ENCODE results near the gene GUSB.
A peak's percentile ranks its signal among the peaks of the same experiment; 100 is the strongest.
"Not testable (repeated sequence)": the region's sequence is repeated elsewhere in the genome, so short reads cannot be mapped to it uniquely, and the experiment has no call there.

The GUSB gene

GRCh38 chr7:65981965-65982792 lies at the start of gene GUSB:
Gene GUSB, minus strand, starts transcription at chr7:65982213. Its CDS starts 30 bp downstream, at chr7:65982183.
- Histone ChIP-seq H3K27ac (ENCODE audit: low read length) (peak within 1 kb of the TSS; percentile 78), H4K20me1 (ENCODE audit: insufficient read depth, low read length) (peaks cover 25% of the 10 kb centered on the region), H3K4me1 (ENCODE audit: insufficient read depth, low read length) (peaks cover 31% of the 10 kb centered on the region), H3K4me2 (ENCODE audit: insufficient read depth, low read length) (peak within 1 kb of the TSS; percentile 92), H3K27me3 (ENCODE audit: insufficient read depth, low read length, poor library complexity) (no peaks in the 10 kb centered on the region), H3K36me3 (ENCODE audit: insufficient read depth, low read length) (peaks cover 27% of the 10 kb centered on the region), H3K4me3 (ENCODE audit: low read depth in 1 of 2, low read length in 2 of 2) (peak within 1 kb of the TSS; percentile 95 to 97), H2AFZ (ENCODE audit: low read depth, low read length) (peak within 1 kb of the TSS; percentile 99), H3K9me3 (ENCODE audit: insufficient read depth, low read length, severe bottlenecking) (no peaks in the 10 kb centered on the region), H3K9ac (ENCODE audit: low read depth, low read length) (peak within 1 kb of the TSS; percentile 99), H3K79me2 (ENCODE audit: insufficient read depth, low read length) (peaks cover 41% of the 10 kb centered on the region)
- TF ChIP-seq EZH2 (IDR thresholded peaks at IDR 0.05; ENCODE audit: borderline replicate concordance, low read depth, low read length, severe bottlenecking) = no peak
- TF ChIP-seq CTCF (IDR thresholded peaks at IDR 0.05; ENCODE audit: borderline replicate concordance, extremely low read depth, low read length, poor library complexity, severe bottlenecking) = peak; percentile 1
- ATAC-seq (ENCODE audit: insufficient read depth, low read depth) (peak; percentile 90), DNase-seq (peak; percentile 94)

- not testable (repeated sequence) for H3K4me1 ChIP-seq (ENCODE audit: insufficient read depth, low read length); DNase-seq
Observed at GRCh38 chr7:66028342-66028741, 46.3 kb upstream of the GUSB start.

GRCh38 chr7:66016131-66016461 lies 34.1 kb upstream of the GUSB start:
- Histone ChIP-seq H3K27me3 (ENCODE audit: insufficient read depth, low read length, poor library complexity) (no peaks in the 10 kb centered on the region), H3K27ac (ENCODE audit: low read length) (no peak overlapping the region), H4K20me1 (ENCODE audit: insufficient read depth, low read length) (no peaks in the 10 kb centered on the region), H3K36me3 (ENCODE audit: insufficient read depth, low read length) (no peaks in the 10 kb centered on the region), H3K9ac (ENCODE audit: low read depth, low read length) (no peak overlapping the region), H3K4me3 (ENCODE audit: low read depth in 1 of 2, low read length in 2 of 2) (no peak overlapping the region), H3K79me2 (ENCODE audit: insufficient read depth, low read length) (no peaks in the 10 kb centered on the region), H3K9me3 (ENCODE audit: insufficient read depth, low read length, severe bottlenecking) (no peaks in the 10 kb centered on the region), H2AFZ (ENCODE audit: low read depth, low read length) (no peak overlapping the region), H3K4me2 (ENCODE audit: insufficient read depth, low read length) (no peak overlapping the region), H3K4me1 (ENCODE audit: insufficient read depth, low read length) (no peaks in the 10 kb centered on the region)
- DNase-seq (no peak), ATAC-seq (ENCODE audit: insufficient read depth, low read depth) (no peak)
- TF ChIP-seq EZH2 (IDR thresholded peaks at IDR 0.05; ENCODE audit: borderline replicate concordance, low read depth, low read length, severe bottlenecking) (no peak), CTCF (IDR thresholded peaks at IDR 0.05; ENCODE audit: borderline replicate concordance, extremely low read depth, low read length, poor library complexity, severe bottlenecking) (no peak)

More at GRCh38 chr7:66028342-66028741, 46.3 kb upstream of the GUSB start:
- H3K4me3 ChIP-seq (ENCODE audit: low read depth in 1 of 2, low read length in 2 of 2); H2AFZ ChIP-seq (ENCODE audit: low read depth, low read length); H3K36me3 ChIP-seq (ENCODE audit: insufficient read depth, low read length); H3K4me2 ChIP-seq (ENCODE audit: insufficient read depth, low read length); H3K27ac ChIP-seq (ENCODE audit: low read length); ATAC-seq (ENCODE audit: insufficient read depth, low read depth); H3K9ac ChIP-seq (ENCODE audit: low read depth, low read length); H3K79me2 ChIP-seq (ENCODE audit: insufficient read depth, low read length); H4K20me1 ChIP-seq (ENCODE audit: insufficient read depth, low read length); H3K9me3 ChIP-seq (ENCODE audit: insufficient read depth, low read length, severe bottlenecking); H3K27me3 ChIP-seq (ENCODE audit: insufficient read depth, low read length, poor library complexity): not testable (repeated sequence)

- Histone ChIP-seq H3K4me1 (ENCODE audit: insufficient read depth, low read length) (no peaks in the 10 kb centered on the region), H3K27ac (ENCODE audit: low read length) (no peak overlapping the region), H3K4me2 (ENCODE audit: insufficient read depth, low read length) (no peak overlapping the region), H3K27me3 (ENCODE audit: insufficient read depth, low read length, poor library complexity) (no peaks in the 10 kb centered on the region), H4K20me1 (ENCODE audit: insufficient read depth, low read length) (no peaks in the 10 kb centered on the region), H3K36me3 (ENCODE audit: insufficient read depth, low read length) (no peaks in the 10 kb centered on the region), H3K9ac (ENCODE audit: low read depth, low read length) (no peak overlapping the region), H3K4me3 (ENCODE audit: low read depth in 1 of 2, low read length in 2 of 2) (no peak overlapping the region), H3K79me2 (ENCODE audit: insufficient read depth, low read length) (no peaks in the 10 kb centered on the region), H3K9me3 (ENCODE audit: insufficient read depth, low read length, severe bottlenecking) (no peaks in the 10 kb centered on the region), H2AFZ (ENCODE audit: low read depth, low read length) (no peak overlapping the region)
- TF ChIP-seq CTCF (IDR thresholded peaks at IDR 0.05; ENCODE audit: borderline replicate concordance, extremely low read depth, low read length, poor library complexity, severe bottlenecking) (no peak), EZH2 (IDR thresholded peaks at IDR 0.05; ENCODE audit: borderline replicate concordance, low read depth, low read length, severe bottlenecking) (no peak)
- no peak for ATAC-seq (ENCODE audit: insufficient read depth, low read depth)
- no peak for DNase-seq
Observed at GRCh38 chr7:66015440-66016130, 33.6 kb upstream of the GUSB start.
